Esophagus (tissue), 2 donors: ENCODE results near the gene FOXP1. TPM values are rescaled to one million over a fixed set of nuclear protein-coding genes. Genes with fewer than 3 reads are reported as not detected.

ENCODE experiments used
- H3K27ac ChIP-seq, 2 donors: one replicate each; pipeline ENCODE4 v1.5.1; 2013; ENCODE audit warnings: low read depth in 2 of 2, mild to moderate bottlenecking in 2 of 2, inconsistent platforms in 1 of 2, low read length in 1 of 2, moderate library complexity in 1 of 2
- H3K27me3 ChIP-seq, 2 donors: one replicate each; pipeline ENCODE4 v1.6.1; 2013; ENCODE audit warnings: low read length in 2 of 2, control low read depth in 1 of 2, mild to moderate bottlenecking in 1 of 2; ENCODE audit not compliant: insufficient read depth in 2 of 2, control insufficient read depth in 1 of 2
- H3K36me3 ChIP-seq, 2 donors: one replicate each; pipeline ENCODE4 v1.6.1; 2013; ENCODE audit warnings: low read length in 1 of 2; ENCODE audit not compliant: control insufficient read depth in 2 of 2, insufficient read depth in 2 of 2
- H3K4me1 ChIP-seq, 2 donors: one replicate each; pipeline ENCODE4 v1.6.1; 2013; ENCODE audit warnings: low read length in 1 of 2; ENCODE audit not compliant: control insufficient read depth in 2 of 2, insufficient read depth in 2 of 2
- H3K4me3 ChIP-seq, 2 donors: one replicate each; pipeline ENCODE4 v1.5.1; 2013; ENCODE audit warnings: low read length in 2 of 2, mild to moderate bottlenecking in 2 of 2, low read depth in 1 of 2, moderate library complexity in 1 of 2
- H3K9me3 ChIP-seq, 2 donors: one replicate each; pipeline ENCODE4 v1.6.1; 2013; ENCODE audit warnings: mild to moderate bottlenecking in 2 of 2, low read depth in 1 of 2, low read length in 1 of 2, moderate library complexity in 1 of 2; ENCODE audit not compliant: control insufficient read depth in 2 of 2, insufficient read depth in 1 of 2
- WGBS, 2 donors: extraction: QIAGEN DNeasy Blood & Tissue Kit; methylation state at CpG; one replicate each; pipeline ENCODE4 v1.1.7; 2013; 5-methylcytosine and 5-hydroxymethylcytosine counted together
- polyA plus RNA-seq, 2 donors: library from polyadenylated mRNA; stranded (reverse); fragments of 200-250 nt; gene quantifications; one replicate each; pipeline ENCODE4 v1.2.3, GENCODE V29; 2013
- donor health status: healthy with polysubstance abuse.
- donor health status: Bipolar disorder and iron deficiency.

Gene FOXP1
- polyA plus RNA-seq, 2 donors: 10.7 to 20.4 TPM

DNA sequence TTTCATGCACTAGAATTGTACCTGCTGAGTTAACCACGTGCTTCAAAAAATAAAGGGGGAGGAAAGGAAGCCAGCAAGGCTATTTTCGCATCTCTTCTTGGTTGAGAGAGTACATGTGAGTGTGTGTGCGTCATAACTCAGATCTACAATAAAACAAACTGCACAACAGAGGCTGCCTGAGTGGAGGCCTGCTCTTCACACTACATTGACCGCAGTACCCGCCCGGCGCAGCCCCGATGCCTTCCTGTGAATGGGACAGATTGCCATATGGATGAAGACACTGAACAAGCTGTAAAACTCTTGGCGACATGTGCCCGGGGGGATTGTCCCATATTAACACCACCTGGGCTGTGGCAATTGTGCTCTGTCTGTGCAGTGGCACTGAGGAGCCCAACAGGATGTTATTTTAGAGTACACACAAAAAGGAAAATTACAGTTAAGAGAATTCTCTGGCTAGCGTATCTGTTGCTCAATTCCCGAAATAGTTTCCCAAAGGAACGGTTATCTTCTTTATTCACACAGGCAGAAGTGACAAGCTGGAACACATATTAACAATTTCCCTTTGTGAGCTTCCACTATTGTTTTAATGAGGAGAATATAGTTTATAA lies 551.5 kb downstream of the FOXP1 start:
- Histone ChIP-seq H3K27me3 (no peaks in the 10 kb centered on the region), H3K27ac (peak overlapping the region; percentile 5 to 36), H3K36me3 (peaks cover 3 to 7% of the 10 kb centered on the region in 2 donors), H3K4me3 (no peak overlapping the region), H3K4me1 (peaks cover 3 to 10% of the 10 kb centered on the region in 2 donors), H3K9me3 (no peaks in the 10 kb centered on the region)
- WGBS, 2 donors: 77 to 78% methylated on average over 13 of the region's 13 CpGs

DNA sequence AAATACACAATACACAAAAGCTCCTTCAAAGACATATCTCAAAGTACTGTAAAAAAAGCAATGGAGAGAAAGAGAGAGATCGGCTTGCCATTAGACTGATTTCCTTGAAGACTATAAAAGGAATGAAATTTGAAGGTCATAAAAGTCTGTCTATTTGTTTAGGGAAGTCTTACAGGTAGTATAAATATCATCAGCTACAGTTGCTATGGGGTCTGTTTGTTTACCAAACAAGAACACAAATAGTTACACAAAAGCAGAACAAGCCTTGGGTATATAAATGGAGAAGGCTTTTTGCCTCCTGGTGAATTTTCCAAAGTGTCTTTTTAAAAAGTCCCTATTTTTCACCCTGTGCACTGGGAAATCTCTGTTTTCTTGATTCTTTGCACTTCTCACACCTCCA lies 552.3 kb downstream of the FOXP1 start:
- H3K4me3 ChIP-seq: no peak overlapping the region
- H3K4me1 ChIP-seq: peaks cover 3 to 14% of the 10 kb centered on the region in 2 donors
- no peaks in the 10 kb centered on the region for H3K27me3 ChIP-seq
- no peak overlapping the region for H3K27ac ChIP-seq
- peaks cover 3 to 7% of the 10 kb centered on the region in 2 donors for H3K36me3 ChIP-seq
- 73 to 76% methylated on average over 1 of the region's 1 CpG for WGBS, 2 donors
- H3K9me3 ChIP-seq: no peaks in the 10 kb centered on the region

DNA sequence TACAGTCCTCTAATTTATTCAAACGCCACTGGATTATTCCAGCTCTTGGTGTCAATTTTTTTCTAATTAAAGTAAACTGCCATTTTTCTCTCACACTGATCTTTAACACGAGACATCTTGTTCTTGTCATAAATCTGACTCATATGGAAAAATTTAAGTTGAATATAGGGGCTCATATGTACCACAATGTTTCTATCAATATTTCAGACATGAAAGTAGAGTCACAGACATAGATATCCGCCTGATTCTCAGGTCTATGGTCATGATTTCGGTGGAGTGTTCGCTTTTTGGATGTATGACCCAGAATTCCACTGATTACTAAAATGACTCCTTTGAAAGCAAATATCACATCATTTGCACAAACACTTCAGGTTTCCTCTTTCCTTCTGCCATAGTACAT lies 552.8 kb downstream of the FOXP1 start:
- Histone ChIP-seq H3K27me3 (no peaks in the 10 kb centered on the region), H3K4me3 (no peak overlapping the region), H3K9me3 (no peaks in the 10 kb centered on the region), H3K27ac (no peak overlapping the region), H3K36me3 (peaks cover 3 to 7% of the 10 kb centered on the region in 2 donors), H3K4me1 (peaks cover 3 to 14% of the 10 kb centered on the region in 2 donors)
- 85 to 91% methylated on average over 5 of the region's 5 CpGs for WGBS, 2 donors

DNA sequence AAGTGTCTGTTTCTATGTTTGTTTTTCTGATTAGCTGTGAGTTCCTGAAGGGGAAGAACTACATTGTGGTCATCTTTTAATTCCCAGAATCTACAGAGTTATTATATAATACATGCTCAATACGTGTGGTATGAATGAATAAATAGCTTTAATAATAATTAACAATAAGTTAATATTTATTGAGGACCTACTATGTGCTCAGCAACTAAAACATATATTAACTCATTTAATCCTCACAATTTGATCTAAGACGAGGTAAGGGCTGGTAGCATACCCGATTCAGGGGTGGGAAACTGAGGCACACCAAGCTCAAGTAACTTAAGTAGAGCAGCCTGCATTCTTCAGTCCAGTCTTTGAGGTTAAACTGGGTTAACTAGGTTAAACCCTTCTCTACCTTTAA lies 553.8 kb downstream of the FOXP1 start:
- WGBS, 2 donors: 93 to 94% methylated on average over 3 of the region's 3 CpGs
- H3K27ac ChIP-seq: no peak overlapping the region
- no peak overlapping the region for H3K4me3 ChIP-seq
- H3K9me3 ChIP-seq: no peaks in the 10 kb centered on the region
- peaks cover 3 to 15% of the 10 kb centered on the region in 2 donors for H3K4me1 ChIP-seq
- no peaks in the 10 kb centered on the region for H3K27me3 ChIP-seq
- peaks cover 3 to 7% of the 10 kb centered on the region in 2 donors for H3K36me3 ChIP-seq

DNA sequence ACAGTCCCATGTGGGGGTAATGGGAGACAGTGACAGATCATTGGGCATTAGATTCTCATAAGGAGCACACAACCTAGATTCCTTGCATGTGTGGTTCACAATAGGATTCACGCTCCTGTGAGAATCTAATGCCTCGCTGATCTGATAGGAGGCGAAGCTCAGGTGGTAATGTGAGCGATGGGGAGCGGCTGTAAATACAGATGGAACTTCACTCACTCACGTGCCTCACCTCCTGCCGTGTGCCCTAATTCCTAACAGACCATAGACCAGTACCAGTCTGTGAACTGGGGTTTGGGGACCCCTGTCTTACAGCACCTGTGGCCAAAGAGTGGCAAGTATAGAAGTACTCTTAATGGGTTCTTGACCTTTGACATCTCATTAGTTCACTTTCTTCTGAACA lies 554.7 kb downstream of the FOXP1 start:
- H3K27me3 ChIP-seq: no peaks in the 10 kb centered on the region
- peaks cover 3 to 7% of the 10 kb centered on the region in 2 donors for H3K36me3 ChIP-seq
- 97% methylated on average over 7 of the region's 7 CpGs for WGBS, 2 donors
- no peak overlapping the region for H3K27ac ChIP-seq
- H3K4me3 ChIP-seq: no peak overlapping the region
- H3K4me1 ChIP-seq: peaks cover 3 to 12% of the 10 kb centered on the region in 2 donors
- no peaks in the 10 kb centered on the region for H3K9me3 ChIP-seq

DNA sequence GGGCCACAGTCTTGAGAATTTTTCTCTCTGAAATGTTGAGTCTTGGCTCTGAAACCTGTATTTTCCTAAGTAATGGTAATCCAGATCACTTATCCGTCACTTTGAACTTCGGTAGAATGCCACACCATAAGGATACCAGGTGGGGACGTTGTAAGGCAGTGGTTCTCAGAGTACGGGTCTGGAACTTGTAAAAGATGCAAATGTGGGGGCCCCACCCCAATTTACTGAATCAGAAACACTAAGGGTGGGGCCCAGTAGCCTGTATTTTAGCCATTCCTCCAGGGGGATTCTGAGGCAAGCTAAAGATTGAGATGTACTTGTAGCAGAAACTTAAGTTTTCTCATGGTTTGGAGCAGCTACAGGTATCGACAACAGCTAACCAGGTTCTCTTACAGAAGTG lies 555.3 kb downstream of the FOXP1 start:
- Histone ChIP-seq H3K27ac (no peak overlapping the region), H3K4me1 (peaks cover 3 to 9% of the 10 kb centered on the region in 2 donors), H3K9me3 (no peaks in the 10 kb centered on the region), H3K4me3 (no peak overlapping the region), H3K27me3 (no peaks in the 10 kb centered on the region), H3K36me3 (peaks cover 3 to 7% of the 10 kb centered on the region in 2 donors)
- WGBS, 2 donors: 92% methylated on average over 5 of the region's 5 CpGs

DNA sequence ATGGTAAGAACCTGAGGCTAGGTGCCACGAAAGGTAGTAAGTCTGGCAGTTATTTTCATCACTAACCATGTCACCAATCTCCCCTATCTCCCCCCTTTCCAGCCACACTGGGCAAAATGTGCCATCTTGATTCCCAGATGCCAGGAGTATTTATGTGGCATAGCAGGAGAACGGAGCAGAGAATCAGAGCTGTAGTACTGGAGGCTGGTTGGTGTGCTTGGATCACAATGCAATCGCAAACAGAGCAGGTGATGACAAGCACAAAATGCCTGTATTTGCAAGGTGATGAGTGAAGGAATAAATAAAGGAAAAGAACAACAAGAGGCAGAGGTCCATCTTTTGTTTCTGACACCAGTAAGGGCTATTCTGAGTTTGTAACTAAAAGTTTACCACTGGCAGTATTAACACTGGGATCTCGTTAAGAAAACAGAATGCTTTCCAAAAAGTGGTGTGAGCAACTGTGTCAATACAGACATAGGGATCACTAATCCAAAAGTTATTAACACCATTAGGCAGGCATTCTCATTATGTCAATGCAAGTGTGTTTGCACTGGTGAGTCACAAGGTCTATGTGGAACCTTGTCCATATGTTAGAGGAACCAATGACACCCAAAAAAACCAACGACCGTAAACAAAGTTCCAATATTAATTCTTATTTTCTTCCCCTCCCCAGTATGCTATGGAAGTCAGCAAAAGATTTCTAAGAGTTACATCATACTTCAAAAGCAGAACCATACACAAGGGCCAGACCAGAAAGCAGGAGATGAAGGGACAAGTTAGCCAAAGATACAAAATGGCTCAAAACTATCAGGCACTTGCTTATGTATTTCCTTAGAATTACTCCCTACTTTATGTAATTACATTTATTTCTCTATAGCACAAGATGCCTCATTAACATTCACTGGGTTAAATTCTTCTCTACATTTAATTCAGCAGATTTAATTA lies 556.6 kb downstream of the FOXP1 start:
- Histone ChIP-seq H3K36me3 (peaks cover 3 to 5% of the 10 kb centered on the region in 2 donors), H3K27me3 (no peaks in the 10 kb centered on the region), H3K9me3 (no peaks in the 10 kb centered on the region), H3K4me3 (no peak overlapping the region), H3K4me1 (peaks cover 0 to 8% of the 10 kb centered on the region in 2 donors), H3K27ac (peak overlapping the region; percentile 14 to 20)
- 57 to 64% methylated on average over 6 of the region's 6 CpGs for WGBS, 2 donors

DNA sequence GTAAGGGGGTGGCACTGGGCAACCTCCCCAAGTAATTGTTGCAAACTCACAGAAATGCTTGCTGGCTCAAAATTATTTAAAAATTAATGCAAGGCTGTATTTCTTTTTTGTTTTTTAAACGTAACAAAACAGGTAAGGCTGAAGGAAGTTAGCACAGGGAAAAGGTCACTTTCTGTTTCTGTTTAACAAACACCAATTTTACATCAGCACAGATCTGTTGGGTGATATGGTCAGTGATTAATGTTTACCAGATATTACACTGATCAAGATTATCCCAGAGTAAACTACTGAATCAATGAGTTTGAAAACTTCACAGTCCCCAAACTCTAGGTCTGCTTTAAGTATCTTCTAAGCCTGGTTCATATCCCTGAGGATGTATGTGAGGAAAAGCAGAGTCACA lies 558.0 kb downstream of the FOXP1 start:
- 54 to 70% methylated on average over 1 of the region's 1 CpG for WGBS, 2 donors
- Histone ChIP-seq H3K4me1 (peaks cover 0 to 8% of the 10 kb centered on the region in 2 donors), H3K27me3 (no peaks in the 10 kb centered on the region), H3K36me3 (peaks cover 3 to 5% of the 10 kb centered on the region in 2 donors), H3K9me3 (no peaks in the 10 kb centered on the region), H3K4me3 (no peak overlapping the region), H3K27ac (no peak overlapping the region)

DNA sequence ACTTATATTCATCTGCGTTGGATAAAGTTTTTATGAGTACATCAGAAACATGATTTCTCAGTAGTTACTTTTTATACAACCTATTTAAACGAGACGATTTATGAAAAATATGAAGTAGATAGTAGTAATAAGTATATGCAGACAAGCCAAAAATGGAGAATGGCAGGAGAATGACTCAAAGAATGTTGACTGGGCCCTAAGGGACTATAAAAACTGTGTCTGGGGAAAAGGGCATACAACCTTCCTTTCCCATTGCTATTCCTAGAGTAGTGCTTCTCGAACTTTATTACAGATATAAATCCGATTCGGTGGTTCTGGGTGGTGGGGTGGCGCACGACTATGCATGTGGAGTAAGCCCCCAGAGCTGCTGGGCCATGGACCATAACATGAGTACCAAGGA lies 558.5 kb downstream of the FOXP1 start:
- WGBS, 2 donors: 86 to 92% methylated on average over 8 of the region's 8 CpGs
- H3K9me3 ChIP-seq: no peaks in the 10 kb centered on the region
- H3K36me3 ChIP-seq: peaks cover 0 to 3% of the 10 kb centered on the region in 2 donors
- no peak overlapping the region for H3K4me3 ChIP-seq
- no peak overlapping the region for H3K27ac ChIP-seq
- H3K27me3 ChIP-seq: no peaks in the 10 kb centered on the region
- peaks cover 0 to 8% of the 10 kb centered on the region in 2 donors for H3K4me1 ChIP-seq
